ENCODE results near the gene LY6G6C.

DNA sequence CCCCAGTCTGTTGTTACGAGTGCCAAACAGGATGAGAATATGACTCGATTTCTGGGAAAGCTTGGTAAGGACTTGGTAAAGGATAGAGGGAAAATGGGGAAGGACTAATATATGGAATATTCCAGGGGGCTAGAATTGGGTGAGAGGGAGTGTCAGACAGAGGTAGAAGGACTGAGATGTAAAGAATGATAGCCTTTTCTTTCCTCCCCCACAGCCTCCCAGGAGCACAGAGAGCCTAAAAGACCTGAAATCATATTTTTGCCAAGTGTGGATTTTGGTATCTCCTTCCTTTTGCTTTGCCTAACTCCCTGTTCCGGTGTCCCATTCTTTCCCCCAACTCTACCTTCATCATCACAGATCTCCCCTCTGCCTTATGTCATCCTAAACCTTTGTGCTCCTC is 21.3 kb upstream of the LY6G6C start:
- TF ChIP-seq CTCF (IDR thresholded peaks at IDR 0.05) (no peak), POLR2A (IDR thresholded peaks at IDR 0.05) (no peak)
